Heart right ventricle (tissue), 16 donors: ENCODE data around the gene ARF6. TPM values are rescaled to one million over a fixed set of nuclear protein-coding genes. Genes with fewer than 3 reads are reported as not detected.

Experiments used
- ATAC-seq, 8 donors: fragments of 200-7000 bp; cut with Tn5 transposase; one replicate each; pipeline ENCODE4 v1.9.1; 2020; ENCODE audit warnings: mild to moderate bottlenecking in 8 of 8, moderate library complexity in 8 of 8, moderate number of reproducible peaks in 1 of 8
- DNase-seq, 2 donors: peaks; one replicate each; pipeline ENCODE4 v3.0.0-alpha.2; 2020
- H3K27ac ChIP-seq, 10 donors: fragments of 200-600 bp; sonication (generic) in 2 of 10; one replicate each; pipeline versions ENCODE4 v1.5.0 to v1.8.0; 2020 to 2022; ENCODE audit warnings: mild to moderate bottlenecking in 3 of 10
- H3K27me3 ChIP-seq, 7 donors: fragments of 200-600 bp; one replicate each; pipeline ENCODE4 v1.8.0; 2021 to 2022; ENCODE audit warnings: mild to moderate bottlenecking in 2 of 7
- H3K36me3 ChIP-seq, 9 donors: fragments of 200-600 bp; sonication (generic) in 1 of 9; one replicate each; pipeline versions ENCODE4 v1.5.0 to v1.8.0; 2020 to 2022; ENCODE audit warnings: mild to moderate bottlenecking in 2 of 9
- H3K4me1 ChIP-seq, 9 donors: fragments of 200-600 bp; sonication (generic) in 1 of 9; one replicate each; pipeline versions ENCODE4 v1.5.0 to v1.8.0; 2020 to 2022; ENCODE audit warnings: mild to moderate bottlenecking in 4 of 9
- H3K4me3 ChIP-seq, 10 donors: fragments of 200-600 bp; sonication (generic) in 2 of 10; one replicate each; pipeline versions ENCODE4 v1.5.0 to v1.8.0; 2020 to 2022; ENCODE audit warnings: mild to moderate bottlenecking in 7 of 10, moderate library complexity in 2 of 10
- H3K9me3 ChIP-seq, 11 donors: fragments of 200-600 bp in 10 of 11; sonication (generic) in 2 of 11; one replicate each; pipeline versions ENCODE4 v1.5.0 to v1.8.0; 2013 to 2022; ENCODE audit warnings: mild to moderate bottlenecking in 2 of 11, control low read depth in 1 of 11, moderate library complexity in 1 of 11
- CTCF ChIP-seq, 9 donors: fragments of 200-600 bp; sonication (generic) in 2 of 9; IDR thresholded peaks; one replicate each; pipeline versions ENCODE4 v1.5.0 to v1.8.0; 2021 to 2022; ENCODE audit warnings: antibody characterized with exemption in 9 of 9, mild to moderate bottlenecking in 5 of 9, moderate library complexity in 1 of 9
- WGBS, 2 donors: extraction: QIAGEN DNeasy Blood & Tissue Kit; methylation state at CpG; one replicate each; pipeline ENCODE4 v1.1.7; 2013; ENCODE audit warnings: inconsistent platforms in 1 of 2; 5-methylcytosine and 5-hydroxymethylcytosine counted together
- intact Hi-C, 10 donors: fragments of 100-400 bp; cut with DNase I; formaldehyde crosslinking; loops; one replicate each; pipeline versions ENCODE4 v1.11.1 to v1.14.2; 2022
- polyA plus RNA-seq, 2 donors: library from polyadenylated mRNA; stranded (reverse); fragments of 200-250 nt; gene quantifications; one replicate each; pipeline ENCODE4 v1.2.3, GENCODE V29; 2013
- total RNA-seq, 10 donors: library from RNA; stranded (reverse); fragmentation: NEBNext Ultra II Directional in 3 of 10; extraction: Animal tissue kit (Norgen Biotek cat#: 25700) in 3 of 10; gene quantifications; one replicate each; pipeline versions ENCODE4 v1.2.1 to v1.2.4, GENCODE V29; 2021 to 2023
- donor health status: Arrhythmogenic right ventricular cardiomyopathy.
- donor health status: ischemic (EF 13 %, LVEDD 7.1; RV severe dilation, severe dysfunction).
- donor health status: healthy with polysubstance abuse.
- donor health status: DM: no; HTN: yes; CAD: no.
- donor health status: DM: no; HTN: no; CAD: no.
- donor health status: ischemic (EF 25% LVEDD 6.9; RV normal size, moderate dysfunction).
- donor health status: ischemic (EF 25% LVEDD 5.7; RV mildly dilated, moderate dysfunction).
- donor health status: healthy.
- donor health status: DM: yes; HTN: yes; CAD: no.
- donor health status: Ischemic cardiomyopathy.
- donor health status: ischemic (EF 35%, LVEDD 5.7; RV mildly dilated, moderate dysfunction).
- donor health status: nonischemic (EF 11% LVEDD 7.7; RV severe dilation, severe dysfunction).
- donor health status: DM: yes; HTN: yes; CAD: no.
- donor health status: PGD.
- donor health status: ischemic (EF 29% LVEDD 5.4; RV normal size, mild dysfunction).
- donor health status: nonischemic (EF 23%, LVEDD 6.1; RV moderate dilation, normal function).

ARF6 gene
- total and polyA plus RNA-seq, 12 donors: 11.0 to 40.5 (median 24.1) TPM

GRCh38 chr14:49919825-49920659 lies 27.2 kb downstream of the ARF6 start:
- intact Hi-C loops: loop anchor here in 2 of 10 donors (2.0 to 10.0 kb wide), 2 partner anchors 21 to 45 kb away; no protein-coding TSS in a partner anchor
- peaks cover 0 to 15% (median 0%) of the 10 kb centered on the region in 9 donors for H3K4me1 ChIP-seq
- WGBS, 2 donors: 79 to 83% methylated on average over 3 of the region's 3 CpGs
- no peak overlapping the region for H3K4me3 ChIP-seq
- no peak overlapping the region for H3K27ac ChIP-seq
- ATAC-seq (no peak), DNase-seq (no peak)
- H3K9me3 ChIP-seq: no peaks in the 10 kb centered on the region
- H3K36me3 ChIP-seq: no peaks in the 10 kb centered on the region
- H3K27me3 ChIP-seq: no peaks in the 10 kb centered on the region
- no peak for TF ChIP-seq CTCF (IDR thresholded peaks at IDR 0.05)

GRCh38 chr14:49920935-49921334 lies 28.1 kb downstream of the ARF6 start:
- TF ChIP-seq CTCF (IDR thresholded peaks at IDR 0.05): no peak
- Histone ChIP-seq H3K27ac (no peak overlapping the region), H3K4me3 (no peak overlapping the region), H3K4me1 (peaks cover 0 to 15% (median 0%) of the 10 kb centered on the region in 9 donors), H3K27me3 (no peaks in the 10 kb centered on the region), H3K9me3 (no peaks in the 10 kb centered on the region), H3K36me3 (no peaks in the 10 kb centered on the region)
- intact Hi-C loops: loop anchor here in 1 of 10 donors (2.0 kb wide), 1 partner anchor 20 kb away; no protein-coding TSS in a partner anchor
- DNase-seq (no peak), ATAC-seq (no peak)
- WGBS, 2 donors: 89 to 91% methylated on average over 2 of the region's 2 CpGs

- DNase-seq (no peak), ATAC-seq (no peak)
- no peak overlapping the region for H3K27ac ChIP-seq
- H3K27me3 ChIP-seq: no peaks in the 10 kb centered on the region
- TF ChIP-seq CTCF (IDR thresholded peaks at IDR 0.05): no peak
- H3K9me3 ChIP-seq: no peaks in the 10 kb centered on the region
- peaks cover 0 to 15% (median 0%) of the 10 kb centered on the region in 9 donors for H3K4me1 ChIP-seq
- no peak overlapping the region for H3K4me3 ChIP-seq
- intact Hi-C loops: loop anchor here in 1 of 10 donors (2.0 kb wide), 1 partner anchor 19 kb away; no protein-coding TSS in a partner anchor
- 92 to 97% methylated on average over 1 of the region's 1 CpG for WGBS, 2 donors
- H3K36me3 ChIP-seq: no peaks in the 10 kb centered on the region
Measured at GRCh38 chr14:49921401-49921800, 28.5 kb downstream of the ARF6 start.

- no peak for TF ChIP-seq CTCF (IDR thresholded peaks at IDR 0.05)
- H3K27ac ChIP-seq: no peak overlapping the region
- H3K9me3 ChIP-seq: no peaks in the 10 kb centered on the region
- no peaks in the 10 kb centered on the region for H3K27me3 ChIP-seq
- no peak overlapping the region for H3K4me3 ChIP-seq
- no peaks in the 10 kb centered on the region for H3K36me3 ChIP-seq
- ATAC-seq (no peak), DNase-seq (no peak)
- intact Hi-C loops: no loop called here
- peaks cover 0 to 15% (median 0%) of the 10 kb centered on the region in 9 donors for H3K4me1 ChIP-seq
- WGBS, 2 donors: 85 to 100% methylated on average over 1 of the region's 1 CpG
Measured at GRCh38 chr14:49923442-49923841, 30.6 kb downstream of the ARF6 start.
